HUES6 (cell line): ENCODE data around the gene MSI1.

Source experiments
- H3K27ac ChIP-seq: 2 replicates; pipeline ENCODE4 v1.7.0; 2013; ENCODE audit warnings: low read depth, mild to moderate bottlenecking, low read length, inconsistent platforms
- H3K27me3 ChIP-seq: 2 replicates; pipeline ENCODE4 v1.6.1; 2013; ENCODE audit warnings: low read length; ENCODE audit not compliant: control insufficient read depth, insufficient read depth
- H3K36me3 ChIP-seq: 2 replicates; pipeline ENCODE4 v1.6.1; 2013; ENCODE audit warnings: low read length; ENCODE audit not compliant: control insufficient read depth, insufficient read depth
- H3K4me1 ChIP-seq: 2 replicates; pipeline ENCODE4 v1.6.1; 2013; ENCODE audit warnings: low read length; ENCODE audit not compliant: control insufficient read depth, insufficient read depth
- H3K4me3 ChIP-seq: 2 replicates; pipeline ENCODE4 v1.5.1; 2013; ENCODE audit warnings: low read depth, low read length
- H3K9ac ChIP-seq: one replicate; pipeline ENCODE4 v1.6.1; 2013; ENCODE audit warnings: mild to moderate bottlenecking, low read length
- H3K9me3 ChIP-seq: 2 replicates; pipeline ENCODE4 v1.6.1; 2013; ENCODE audit warnings: low read depth, low read length; ENCODE audit not compliant: control insufficient read depth, insufficient read depth

Gene MSI1

GRCh38 chr12:120364487-120364886 is 4.5 kb downstream of the MSI1 start:
- no peak overlapping the region for H3K4me3 ChIP-seq
- no peaks in the 10 kb centered on the region for H3K9me3 ChIP-seq
- H3K4me1 ChIP-seq, result peaks cover 36% of the 10 kb centered on the region
- no peak overlapping the region for H3K27ac ChIP-seq
- H3K36me3 ChIP-seq, result peaks cover 37% of the 10 kb centered on the region
- H3K27me3 ChIP-seq, result peaks cover 1% of the 10 kb centered on the region
- no peak overlapping the region for H3K9ac ChIP-seq

GRCh38 chr12:120363274-120363855 is 5.6 kb downstream of the MSI1 start:
- no peak overlapping the region for H3K4me3 ChIP-seq
- no peaks in the 10 kb centered on the region for H3K9me3 ChIP-seq
- no peaks in the 10 kb centered on the region for H3K27me3 ChIP-seq
- peak overlapping the region; percentile 7 for H3K9ac ChIP-seq
- H3K4me1 ChIP-seq, result peaks cover 48% of the 10 kb centered on the region
- H3K36me3 ChIP-seq, result peaks cover 44% of the 10 kb centered on the region
- H3K27ac ChIP-seq, result no peak overlapping the region

- peaks cover 51% of the 10 kb centered on the region for H3K36me3 ChIP-seq
- no peak overlapping the region for H3K27ac ChIP-seq
- H3K27me3 ChIP-seq, result no peaks in the 10 kb centered on the region
- no peak overlapping the region for H3K9ac ChIP-seq
- 0 out of 2 replicates have a peak overlapping the region, but pooled peaks have one; percentile 57 for H3K4me3 ChIP-seq
- peaks cover 51% of the 10 kb centered on the region for H3K4me1 ChIP-seq
- H3K9me3 ChIP-seq, result no peaks in the 10 kb centered on the region
Measured at GRCh38 chr12:120362516-120363273, 6.3 kb downstream of the MSI1 start.

GRCh38 chr12:120361506-120362208 is 7.3 kb downstream of the MSI1 start:
- Histone ChIP-seq H3K4me3 (peak overlapping the region; percentile 57), H3K4me1 (peaks cover 46% of the 10 kb centered on the region), H3K9ac (peak overlapping the region; percentile 63), H3K36me3 (peaks cover 58% of the 10 kb centered on the region), H3K27me3 (no peaks in the 10 kb centered on the region), H3K9me3 (no peaks in the 10 kb centered on the region), H3K27ac (peak overlapping the region; percentile 90)

- no peaks in the 10 kb centered on the region for H3K9me3 ChIP-seq
- no peaks in the 10 kb centered on the region for H3K27me3 ChIP-seq
- peaks cover 54% of the 10 kb centered on the region for H3K36me3 ChIP-seq
- no peak overlapping the region; the same call in 1 of the 2 replicates for H3K27ac ChIP-seq
- no peak overlapping the region for H3K9ac ChIP-seq
- peaks cover 46% of the 10 kb centered on the region for H3K4me1 ChIP-seq
- H3K4me3 ChIP-seq, result no peak overlapping the region
Measured at GRCh38 chr12:120359128-120359527, 9.8 kb downstream of the MSI1 start.

- H3K9me3 ChIP-seq, result no peaks in the 10 kb centered on the region
- peak overlapping the region; percentile 44; the same call in 1 of the 2 replicates for H3K27ac ChIP-seq
- peaks cover 46% of the 10 kb centered on the region for H3K4me1 ChIP-seq
- H3K9ac ChIP-seq, result peak overlapping the region; percentile 11
- no peak overlapping the region for H3K4me3 ChIP-seq
- H3K36me3 ChIP-seq, result peaks cover 58% of the 10 kb centered on the region
- no peaks in the 10 kb centered on the region for H3K27me3 ChIP-seq
Measured at GRCh38 chr12:120358412-120359100, 10.4 kb downstream of the MSI1 start.

- peaks cover 64% of the 10 kb centered on the region for H3K36me3 ChIP-seq
- peaks cover 34% of the 10 kb centered on the region for H3K4me1 ChIP-seq
- H3K4me3 ChIP-seq, result no peak overlapping the region
- no peaks in the 10 kb centered on the region for H3K27me3 ChIP-seq
- H3K9ac ChIP-seq, result no peak overlapping the region
- no peak overlapping the region for H3K27ac ChIP-seq
- no peaks in the 10 kb centered on the region for H3K9me3 ChIP-seq
Measured at GRCh38 chr12:120357104-120357503, 11.9 kb downstream of the MSI1 start.

- no peaks in the 10 kb centered on the region for H3K9me3 ChIP-seq
- no peak overlapping the region for H3K9ac ChIP-seq
- H3K36me3 ChIP-seq, result peaks cover 66% of the 10 kb centered on the region
- H3K27me3 ChIP-seq, result no peaks in the 10 kb centered on the region
- H3K4me1 ChIP-seq, result peaks cover 31% of the 10 kb centered on the region
- H3K4me3 ChIP-seq, result no peak overlapping the region
- H3K27ac ChIP-seq, result no peak overlapping the region
Measured at GRCh38 chr12:120356567-120357030, 12.4 kb downstream of the MSI1 start.

- Histone ChIP-seq H3K4me3 (no peak overlapping the region), H3K4me1 (peaks cover 14% of the 10 kb centered on the region), H3K27ac (no peak overlapping the region), H3K27me3 (no peaks in the 10 kb centered on the region), H3K9ac (no peak overlapping the region), H3K9me3 (no peaks in the 10 kb centered on the region), H3K36me3 (peaks cover 76% of the 10 kb centered on the region)
Measured at GRCh38 chr12:120353556-120354317, 15.2 kb downstream of the MSI1 start.

GRCh38 chr12:120353136-120353535 is 15.8 kb downstream of the MSI1 start:
- Histone ChIP-seq H3K4me3 (no peak overlapping the region), H3K27ac (no peak overlapping the region), H3K9me3 (no peaks in the 10 kb centered on the region), H3K36me3 (peaks cover 73% of the 10 kb centered on the region), H3K9ac (no peak overlapping the region), H3K4me1 (peaks cover 8% of the 10 kb centered on the region), H3K27me3 (no peaks in the 10 kb centered on the region)
